Measurements from ENCODE around the gene CXADR.
A peak's percentile ranks its signal among the peaks of the same experiment; 100 is the strongest.

Gene CXADR

DNA sequence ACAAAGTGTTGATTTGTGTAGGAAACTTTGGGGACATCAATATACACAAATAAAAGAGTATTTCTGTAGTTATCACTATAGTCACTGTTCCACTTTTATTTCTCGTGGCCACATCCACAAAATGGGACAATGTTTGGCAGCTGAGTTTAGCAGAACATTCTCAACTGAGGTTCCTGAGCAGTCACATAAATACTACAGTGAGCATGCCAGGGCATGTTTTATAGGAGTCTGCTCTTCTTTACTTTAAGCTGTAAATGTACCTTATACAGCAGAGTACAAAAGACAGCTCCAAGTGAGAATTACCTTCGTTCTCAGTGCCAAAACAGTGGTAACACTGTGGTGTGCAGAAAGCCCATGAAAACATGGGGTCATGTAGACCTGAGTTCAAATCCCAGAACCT is 94.8 kb downstream of the CXADR start:
- H3K27ac ChIP-seq, result peak overlapping the region; percentile 39
- TF ChIP-seq, protein P1, sequence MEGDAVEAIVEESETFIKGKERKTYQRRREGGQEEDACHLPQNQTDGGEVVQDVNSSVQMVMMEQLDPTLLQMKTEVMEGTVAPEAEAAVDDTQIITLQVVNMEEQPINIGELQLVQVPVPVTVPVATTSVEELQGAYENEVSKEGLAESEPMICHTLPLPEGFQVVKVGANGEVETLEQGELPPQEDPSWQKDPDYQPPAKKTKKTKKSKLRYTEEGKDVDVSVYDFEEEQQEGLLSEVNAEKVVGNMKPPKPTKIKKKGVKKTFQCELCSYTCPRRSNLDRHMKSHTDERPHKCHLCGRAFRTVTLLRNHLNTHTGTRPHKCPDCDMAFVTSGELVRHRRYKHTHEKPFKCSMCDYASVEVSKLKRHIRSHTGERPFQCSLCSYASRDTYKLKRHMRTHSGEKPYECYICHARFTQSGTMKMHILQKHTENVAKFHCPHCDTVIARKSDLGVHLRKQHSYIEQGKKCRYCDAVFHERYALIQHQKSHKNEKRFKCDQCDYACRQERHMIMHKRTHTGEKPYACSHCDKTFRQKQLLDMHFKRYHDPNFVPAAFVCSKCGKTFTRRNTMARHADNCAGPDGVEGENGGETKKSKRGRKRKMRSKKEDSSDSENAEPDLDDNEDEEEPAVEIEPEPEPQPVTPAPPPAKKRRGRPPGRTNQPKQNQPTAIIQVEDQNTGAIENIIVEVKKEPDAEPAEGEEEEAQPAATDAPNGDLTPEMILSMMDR (conservative IDR thresholded peaks at IDR 0.05), result no peak

DNA sequence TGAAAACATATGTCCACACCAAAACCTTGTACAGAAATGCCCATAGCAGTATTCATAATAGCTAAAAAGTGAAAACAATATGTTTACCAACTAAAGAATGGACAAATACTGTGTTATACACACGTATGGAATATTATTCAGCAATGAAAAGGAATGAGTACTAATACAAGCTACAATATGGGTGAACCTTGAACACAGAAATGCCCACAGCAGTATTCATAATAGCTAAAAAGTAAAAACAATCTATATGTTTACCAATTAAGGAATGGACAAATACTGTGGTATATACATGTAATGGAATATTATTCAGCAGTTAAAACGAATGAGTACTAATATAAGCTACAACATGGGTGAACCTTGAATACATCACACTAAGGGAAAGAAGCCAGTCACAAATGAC is 96.8 kb downstream of the CXADR start:
- TF ChIP-seq, protein P1 (conservative IDR thresholded peaks at IDR 0.05), result no peak
- H3K27ac ChIP-seq, result no peak overlapping the region

DNA sequence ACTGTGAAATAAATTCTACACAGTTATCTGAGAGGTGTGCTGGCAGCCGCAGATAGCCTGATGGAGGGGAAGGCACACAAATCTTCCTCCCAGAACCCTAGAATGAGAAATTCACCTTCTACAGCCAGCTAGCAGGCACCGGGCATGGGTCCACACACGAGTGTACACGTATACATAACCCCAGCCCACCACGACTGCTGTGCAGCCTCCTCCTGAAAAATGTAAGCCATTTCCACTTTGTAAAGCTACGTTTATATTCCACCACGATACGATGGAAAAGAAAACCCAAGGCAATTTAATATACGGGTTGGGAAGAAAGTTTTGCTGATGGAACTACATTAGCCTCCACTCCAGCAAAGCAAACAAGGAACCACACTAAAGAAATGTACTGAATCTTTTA is 98.1 kb downstream of the CXADR start:
- TF ChIP-seq, protein P1 (conservative IDR thresholded peaks at IDR 0.05), result no peak
- no peak overlapping the region; the same call in 1 of the 2 replicates for H3K27ac ChIP-seq

DNA sequence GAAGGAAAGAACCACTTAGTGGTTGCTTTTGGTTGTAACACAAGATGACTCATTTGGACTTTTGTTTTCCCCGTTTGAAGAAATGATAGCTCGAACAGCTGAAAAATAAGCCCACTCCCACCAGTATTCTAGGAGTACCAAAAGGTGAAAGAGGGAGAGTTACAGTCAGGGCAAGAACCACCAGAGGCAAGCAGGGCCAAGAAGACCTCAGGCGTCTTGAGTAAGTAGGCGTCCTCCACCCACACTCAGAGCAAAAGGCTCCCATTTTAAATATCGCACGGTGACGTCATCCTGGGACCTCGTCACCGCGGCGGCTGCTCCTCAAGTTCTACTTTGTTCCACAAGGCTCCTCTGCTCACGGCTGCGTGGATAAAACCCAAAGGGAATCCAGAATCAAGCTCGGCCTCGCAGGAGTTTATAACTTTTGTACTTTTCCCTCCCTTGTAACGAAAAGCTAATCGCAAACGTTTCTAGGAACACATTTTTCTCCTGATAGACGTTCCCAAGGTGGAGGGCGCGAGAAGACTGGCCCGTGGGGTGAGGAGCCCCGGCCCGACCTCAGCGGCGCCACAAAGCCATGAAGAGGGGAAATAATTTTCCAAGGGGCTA is 98.7 kb downstream of the CXADR start:
- peak overlapping the region; percentile 49; the same call in 1 of the 2 replicates for H3K27ac ChIP-seq
- TF ChIP-seq, protein P1 (conservative IDR thresholded peaks at IDR 0.05), result no peak

DNA sequence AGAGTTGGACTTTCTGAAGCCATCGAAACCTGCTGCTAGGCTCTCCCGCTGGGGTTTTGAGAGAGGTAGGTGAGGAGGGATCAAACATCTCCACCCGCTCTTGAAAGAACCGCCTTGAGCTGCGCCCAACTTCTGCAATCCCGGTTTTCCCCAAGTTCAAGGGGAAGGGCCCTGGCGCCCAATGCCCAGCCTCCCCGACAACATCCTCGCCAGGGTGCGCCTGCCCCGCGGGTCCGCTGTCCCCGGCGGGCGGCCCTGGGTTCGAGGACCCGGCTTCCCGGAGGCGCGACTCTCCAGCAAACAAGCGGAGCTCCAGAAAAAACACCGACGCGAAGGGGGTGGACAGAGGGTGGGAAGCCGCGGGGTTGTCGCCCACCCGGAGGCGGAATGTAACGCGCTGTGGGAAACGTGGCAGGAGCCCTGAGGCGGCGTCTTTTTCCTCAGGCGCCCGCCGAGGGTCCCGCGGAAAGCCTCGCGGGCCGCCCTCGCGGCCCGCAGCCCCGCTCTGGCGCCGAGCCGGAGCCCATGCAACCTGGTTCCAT is 99.3 kb downstream of the CXADR start:
- peak overlapping the region; percentile 49; the same call in 1 of the 2 replicates for H3K27ac ChIP-seq
- TF ChIP-seq, protein P1 (conservative IDR thresholded peaks at IDR 0.05), result no peak

DNA sequence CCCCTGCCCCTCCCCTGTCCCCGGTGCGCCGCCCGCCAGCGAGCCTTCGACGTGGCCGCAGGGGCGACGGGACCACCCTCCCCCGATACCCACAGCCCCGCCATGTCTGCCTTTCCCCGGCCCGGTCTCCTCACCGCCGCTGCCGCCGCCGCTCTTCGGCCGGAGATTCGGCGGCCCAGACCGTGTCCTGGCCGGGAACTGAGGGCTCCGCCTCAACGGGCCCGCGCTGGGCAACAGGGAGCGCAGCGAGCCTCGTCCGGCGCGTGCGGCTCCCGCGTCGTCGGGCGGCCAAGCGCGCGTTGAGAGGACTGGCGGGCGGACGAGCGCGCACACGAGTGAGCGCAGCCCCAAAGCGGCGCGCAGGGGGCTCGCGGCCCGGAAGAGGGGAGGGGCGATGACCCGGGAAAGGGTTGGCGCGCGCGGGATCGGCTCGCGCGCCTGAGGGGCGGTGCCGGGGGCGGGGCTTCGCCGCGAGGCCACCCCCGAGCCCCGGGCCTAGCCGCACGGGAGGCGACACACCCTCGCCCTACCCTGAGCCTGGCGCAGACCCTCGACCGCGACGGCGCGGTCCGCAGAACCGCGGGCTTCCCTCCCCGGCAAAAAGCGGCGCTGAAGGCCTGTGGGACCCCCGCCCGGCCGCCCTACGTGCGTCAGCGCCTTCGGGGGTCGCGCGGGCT is 99.9 kb downstream of the CXADR start, which contains the start of gene BTG3:
Gene BTG3 (minus strand): TSS at position 337 of the 677 bp plus-strand sequence. CDS start 3,757 bp downstream, outside the sequence.
- TF ChIP-seq, protein P1 (conservative IDR thresholded peaks at IDR 0.05), result no peak
- H3K27ac ChIP-seq, result peak within 1 kb of the TSS; percentile 49; the same call in 1 of the 2 replicates

DNA sequence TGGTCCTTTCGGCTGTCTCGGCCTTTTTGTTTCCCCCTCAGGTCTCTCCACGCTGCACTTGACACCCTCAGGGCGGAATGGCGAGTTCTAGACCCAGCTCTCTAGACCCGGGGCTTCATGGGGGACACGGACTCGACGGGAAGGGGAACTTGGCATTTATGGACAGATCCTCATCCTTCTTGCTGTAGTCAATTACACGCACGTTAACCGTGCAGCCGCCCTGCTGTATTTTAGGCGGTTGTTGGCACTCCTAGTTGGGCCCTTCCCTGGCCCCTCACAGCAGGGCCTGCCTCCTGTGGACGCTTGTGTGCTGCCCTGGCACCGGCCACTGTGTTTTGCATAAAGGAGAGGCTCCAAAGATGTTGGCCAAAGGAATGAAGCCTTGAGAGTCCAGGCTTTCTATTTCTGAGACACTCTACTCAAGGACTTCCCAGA is 100.4 kb downstream of the CXADR start:
- no peak overlapping the region for H3K27ac ChIP-seq
- TF ChIP-seq, protein P1 (conservative IDR thresholded peaks at IDR 0.05), result no peak
